Ovary (tissue), 9 donors: Measurements from ENCODE around the gene NAT8L. TPM values are rescaled to one million over a fixed set of nuclear protein-coding genes. Genes with fewer than 3 reads are reported as not detected.

Source experiments
- DNase-seq, 5 donors: peaks; one replicate each; pipeline ENCODE4 v3.0.0-alpha.2; 2019 to 2020
- H3K27ac ChIP-seq, 2 donors: fragments of 200-600 bp; one replicate each; pipeline versions ENCODE4 v1.5.1 to v1.8.0; 2019 to 2022
- H3K27me3 ChIP-seq: fragments of 200-600 bp; one replicate; pipeline ENCODE4 v1.8.0; 2022
- H3K36me3 ChIP-seq: fragments of 200-600 bp; sonication (generic); one replicate; pipeline ENCODE4 v1.5.1; 2019
- H3K4me1 ChIP-seq: one replicate; pipeline ENCODE4 v1.8.1; 2013; ENCODE audit warnings: mild to moderate bottlenecking, moderate library complexity; ENCODE audit not compliant: insufficient read depth
- H3K4me3 ChIP-seq: fragments of 200-600 bp; sonication (generic); one replicate; pipeline ENCODE4 v1.5.1; 2017
- H3K9me3 ChIP-seq, 2 donors: fragments of 200-600 bp in 1 of 2; sonication (generic) in 1 of 2; one replicate each; pipeline versions ENCODE4 v1.5.1 to v1.8.1; 2013 to 2019; ENCODE audit warnings: mild to moderate bottlenecking in 1 of 2, moderate library complexity in 1 of 2
- EP300 ChIP-seq: sonication (generic); formaldehyde crosslinking; IDR thresholded peaks from one replicate; pipeline ENCODE4 v1.6.1; 2017; ENCODE audit warnings: antibody characterized with exemption
- POLR2A ChIP-seq: fragments of 450-650 bp; IDR thresholded peaks from one replicate; pipeline ENCODE4 v1.6.1; 2017; ENCODE audit warnings: antibody characterized with exemption, mild to moderate bottlenecking, moderate library complexity
- WGBS, 3 donors: extraction: QIAGEN DNeasy Blood & Tissue Kit in 1 of 3; methylation state at CpG; one replicate each; pipeline versions ENCODE4 v1.1.5 to v1.1.7; 2013 to 2017; 5-methylcytosine and 5-hydroxymethylcytosine counted together
- intact Hi-C, 4 donors: fragments of 100-400 bp; cut with DNase I; formaldehyde crosslinking; loops; one replicate each; pipeline versions ENCODE4 v1.11.0 to v1.15.1; 2022 to 2023
- polyA plus RNA-seq, 2 donors: library from polyadenylated mRNA; stranded (reverse); fragments of 200-250 nt in 1 of 2; fragments of 350-450 nt in 1 of 2; fragmentation: Illumina TruSeq in 1 of 2; extraction: RNeasy Lipid Tissue Mini Kit (QIAGEN cat#74804) in 1 of 2; gene quantifications; one replicate each; pipeline ENCODE4 v1.2.3, GENCODE V29; 2013 to 2014
- total RNA-seq, 7 donors: library from RNA; depleted of rRNA in 2 of 7; stranded (reverse); fragments of >200 nt in 2 of 7; fragmentation: NEBNext Ultra II Directional in 3 of 7; extraction: Animal tissue kit (Norgen Biotek cat#: 25700) in 3 of 7; gene quantifications; one replicate each; pipeline versions ENCODE4 v1.1.0 to v1.2.4, GENCODE V29; 2016 to 2023
- TF ChIP-seq, protein P1 (sequence below), 3 donors: fragments of 450-650 bp in 2 of 3; fragments of 200-600 bp in 1 of 3; IDR thresholded peaks; one replicate each; pipeline versions ENCODE4 v1.5.1 to v1.8.0; 2016 to 2022; ENCODE audit warnings: antibody characterized with exemption in 3 of 3, mild to moderate bottlenecking in 1 of 3
- donor health status: DM: no; HTN: no; CAD: no; lungs with moderate emphysema.
- donor health status: DM: no; HTN: no; CAD: no.
- donor health status: Bipolar disorder and iron deficiency.
- donor health status: DM: yes; HTN: yes; CAD: no.
- donor health status: DM: no; HTN: no; CAD: no.
- donor health status: DM: yes; HTN: yes; CAD: no.

Gene NAT8L
- total and polyA plus RNA-seq, 9 donors, result 0.24 to 4.1 (median 1.3) TPM

DNA sequence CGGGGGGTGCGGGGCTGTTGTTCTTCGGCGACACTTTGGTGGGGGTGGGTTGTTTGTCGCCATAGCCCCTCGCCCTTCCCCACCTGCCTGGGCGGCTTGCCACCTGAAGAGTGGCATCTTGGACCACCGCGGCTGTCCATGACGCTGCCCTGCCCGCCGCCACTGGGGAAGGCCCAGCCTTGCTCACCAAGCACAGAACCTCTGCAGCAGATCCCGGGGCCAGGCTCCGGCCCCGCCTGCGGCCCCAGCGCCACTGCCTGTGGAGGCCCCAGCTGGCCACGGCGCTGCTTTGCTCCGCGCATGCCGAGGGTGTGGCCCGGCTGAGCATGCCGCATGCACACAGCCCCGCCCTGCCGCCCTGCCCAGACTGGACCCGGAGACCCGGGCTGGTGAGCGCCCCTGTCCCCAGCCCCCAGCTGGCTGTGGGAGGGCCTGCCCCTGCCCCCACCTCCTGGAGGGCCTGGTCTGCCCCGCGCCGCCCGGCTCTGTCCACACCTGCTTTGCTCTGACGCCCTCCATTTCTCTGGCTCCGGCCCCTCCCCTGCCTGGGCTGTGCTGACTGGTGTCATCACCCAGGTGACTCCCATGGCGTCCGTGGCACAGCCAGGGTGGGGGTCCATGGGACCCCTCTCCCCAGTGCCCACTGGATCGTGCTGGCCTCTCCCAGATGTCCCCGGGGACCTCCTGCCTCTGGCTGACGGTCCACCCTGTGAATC lies 5.3 kb downstream of the NAT8L start:
- Histone ChIP-seq H3K27me3 (peaks cover 2% of the 10 kb centered on the region), H3K27ac (no peak overlapping the region), H3K4me1 (no peaks in the 10 kb centered on the region), H3K4me3 (no peak overlapping the region), H3K36me3 (no peaks in the 10 kb centered on the region), H3K9me3 (no peaks in the 10 kb centered on the region)
- intact Hi-C loops, result no loop called here
- DNase-seq, result peak in 3 of 5 donors; percentile 13 to 17 (median 17)
- WGBS, 3 donors, result 84% methylated on average over 35 to 40 of the region's 40 CpGs
- TF ChIP-seq POLR2A (no peak), EP300 (no peak)
- TF ChIP-seq, protein P1, sequence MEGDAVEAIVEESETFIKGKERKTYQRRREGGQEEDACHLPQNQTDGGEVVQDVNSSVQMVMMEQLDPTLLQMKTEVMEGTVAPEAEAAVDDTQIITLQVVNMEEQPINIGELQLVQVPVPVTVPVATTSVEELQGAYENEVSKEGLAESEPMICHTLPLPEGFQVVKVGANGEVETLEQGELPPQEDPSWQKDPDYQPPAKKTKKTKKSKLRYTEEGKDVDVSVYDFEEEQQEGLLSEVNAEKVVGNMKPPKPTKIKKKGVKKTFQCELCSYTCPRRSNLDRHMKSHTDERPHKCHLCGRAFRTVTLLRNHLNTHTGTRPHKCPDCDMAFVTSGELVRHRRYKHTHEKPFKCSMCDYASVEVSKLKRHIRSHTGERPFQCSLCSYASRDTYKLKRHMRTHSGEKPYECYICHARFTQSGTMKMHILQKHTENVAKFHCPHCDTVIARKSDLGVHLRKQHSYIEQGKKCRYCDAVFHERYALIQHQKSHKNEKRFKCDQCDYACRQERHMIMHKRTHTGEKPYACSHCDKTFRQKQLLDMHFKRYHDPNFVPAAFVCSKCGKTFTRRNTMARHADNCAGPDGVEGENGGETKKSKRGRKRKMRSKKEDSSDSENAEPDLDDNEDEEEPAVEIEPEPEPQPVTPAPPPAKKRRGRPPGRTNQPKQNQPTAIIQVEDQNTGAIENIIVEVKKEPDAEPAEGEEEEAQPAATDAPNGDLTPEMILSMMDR (IDR thresholded peaks at IDR 0.05), result no peak

DNA sequence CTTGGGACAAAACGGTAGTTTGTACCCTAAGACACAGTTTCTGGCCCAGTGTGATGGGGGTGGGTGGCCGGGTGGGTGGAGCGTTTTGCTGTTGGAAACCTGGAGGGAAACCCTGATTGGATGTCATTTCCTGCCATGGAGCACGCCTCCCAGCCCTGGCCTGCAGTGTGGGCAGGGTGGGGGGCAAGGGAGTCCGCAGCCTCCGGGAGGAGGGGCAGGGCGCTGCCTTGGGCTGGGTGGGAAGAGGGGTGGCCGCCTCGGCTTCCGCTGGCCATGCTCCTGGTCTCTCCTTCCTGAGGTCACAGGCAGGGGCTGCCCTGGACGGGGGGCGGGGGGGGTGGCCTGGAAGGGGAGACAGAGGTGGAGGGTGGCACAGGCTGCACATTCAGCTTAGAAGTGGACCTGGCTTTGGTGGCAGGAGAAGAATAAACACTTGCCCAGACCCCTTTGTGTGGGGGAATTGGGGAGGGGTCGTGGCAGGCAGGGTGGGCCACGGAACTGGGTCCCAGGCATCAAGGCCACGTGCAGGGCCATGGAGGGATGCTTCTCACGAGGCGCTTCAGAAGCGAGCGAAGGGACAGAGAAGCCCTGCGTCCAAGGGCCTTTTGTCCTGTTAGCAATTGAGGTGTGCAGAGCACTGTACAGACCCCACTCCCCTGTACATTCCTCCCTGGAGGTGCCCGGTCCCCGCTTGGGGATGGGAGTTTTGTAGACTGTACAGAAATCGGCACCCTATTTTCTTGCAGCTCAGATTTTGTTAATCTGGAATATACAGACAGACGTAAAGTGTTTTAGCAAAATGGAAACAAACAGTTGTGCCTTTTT lies 6.2 kb downstream of the NAT8L start:
- no peak overlapping the region for H3K27ac ChIP-seq
- intact Hi-C loops, result no loop called here
- peaks cover 2% of the 10 kb centered on the region for H3K27me3 ChIP-seq
- no peak overlapping the region for H3K4me3 ChIP-seq
- no peaks in the 10 kb centered on the region for H3K9me3 ChIP-seq
- no peaks in the 10 kb centered on the region for H3K4me1 ChIP-seq
- peak in 3 of 5 donors; percentile 4 to 21 (median 10) for DNase-seq
- no peaks in the 10 kb centered on the region for H3K36me3 ChIP-seq
- TF ChIP-seq POLR2A, result no peak
- TF ChIP-seq, protein P1 (IDR thresholded peaks at IDR 0.05), result no peak
- TF ChIP-seq EP300, result no peak
- WGBS, 3 donors, result 75 to 78% (median 76%) methylated on average over 23 to 24 of the region's 24 CpGs

DNA sequence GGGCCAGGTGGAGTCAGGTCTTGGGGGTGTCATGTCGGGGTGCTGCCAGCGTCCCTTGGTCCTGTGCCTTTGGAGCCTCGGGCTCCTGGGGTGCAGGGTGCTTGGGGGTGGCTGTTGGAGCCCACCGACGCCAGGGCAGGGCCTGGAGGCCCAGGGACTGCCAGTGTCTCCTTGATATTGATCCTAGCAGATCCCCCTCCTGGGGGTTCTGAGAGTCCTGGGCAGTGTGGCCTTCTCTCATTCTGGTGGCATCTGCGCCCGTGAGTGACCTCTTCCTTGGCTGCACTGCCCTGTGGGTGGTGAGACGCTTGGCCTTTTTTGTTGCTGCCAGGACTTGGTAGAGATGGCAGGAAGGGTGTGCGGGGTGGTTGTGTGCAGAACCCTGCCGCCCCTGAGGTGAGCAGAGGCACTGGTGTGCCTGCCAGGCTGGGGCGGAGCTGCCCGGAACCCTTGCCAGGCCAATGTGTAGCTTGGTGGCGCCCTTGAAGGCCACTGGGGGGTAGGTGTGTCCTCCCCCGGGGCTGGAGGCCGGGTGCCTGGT lies 7.0 kb downstream of the NAT8L start:
- WGBS, 3 donors, result 86 to 91% (median 89%) methylated on average over 15 of the region's 15 CpGs
- DNase-seq, result peak in 3 of 5 donors; percentile 10 to 30 (median 13)
- intact Hi-C loops, result no loop called here
- Histone ChIP-seq H3K36me3 (no peaks in the 10 kb centered on the region), H3K9me3 (no peaks in the 10 kb centered on the region), H3K4me3 (no peak overlapping the region), H3K4me1 (no peaks in the 10 kb centered on the region), H3K27me3 (no peaks in the 10 kb centered on the region), H3K27ac (no peak overlapping the region)
- TF ChIP-seq POLR2A, result no peak

DNA sequence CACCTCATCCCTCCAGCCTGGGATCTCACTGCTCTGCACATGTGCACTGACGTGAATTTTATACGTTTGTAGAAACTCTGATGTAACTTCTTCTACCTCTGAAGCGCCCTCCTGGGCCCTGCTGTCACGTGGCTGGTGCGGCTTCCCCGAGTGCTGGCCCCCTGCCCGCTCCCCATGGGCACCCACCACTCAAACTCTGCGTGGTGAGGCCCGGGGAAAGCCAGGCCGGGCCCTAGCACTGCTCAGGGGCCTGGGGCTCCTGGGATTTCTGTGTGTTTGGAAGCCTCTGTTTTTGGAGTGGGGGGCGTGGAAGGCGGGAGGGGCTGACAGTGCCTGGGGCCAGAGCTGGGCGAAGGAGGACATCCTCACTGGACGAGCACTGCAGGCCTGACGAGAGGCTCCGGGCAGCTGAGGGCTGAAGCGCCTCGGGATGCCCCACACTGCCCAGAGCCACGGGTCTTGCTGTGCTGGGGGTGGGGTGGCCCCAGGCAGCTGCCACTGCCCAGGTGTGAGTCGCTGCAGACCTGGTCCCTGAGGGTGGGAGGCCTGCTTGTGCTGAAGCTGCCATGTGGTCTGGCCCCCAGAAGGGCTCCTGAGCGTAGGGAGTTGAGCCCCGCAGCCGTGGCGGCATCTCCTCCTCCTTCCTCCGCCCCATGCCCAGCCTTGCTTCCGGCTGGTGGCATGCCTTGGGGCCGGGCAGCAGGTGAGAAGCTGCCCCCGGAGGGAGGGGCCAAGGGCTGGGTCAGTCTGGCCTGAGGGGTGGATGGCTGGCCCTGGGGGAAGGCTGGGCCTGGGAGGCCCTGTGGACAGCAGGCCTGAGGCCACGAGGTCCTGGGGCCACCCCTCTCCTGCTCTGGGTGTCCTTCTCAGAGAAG lies 7.7 kb downstream of the NAT8L start:
- no peaks in the 10 kb centered on the region for H3K9me3 ChIP-seq
- WGBS, 3 donors, result 84 to 90% (median 88%) methylated on average over 23 to 29 of the region's 29 CpGs
- H3K27me3 ChIP-seq, result no peaks in the 10 kb centered on the region
- peaks cover 6% of the 10 kb centered on the region for H3K4me1 ChIP-seq
- no peak overlapping the region for H3K27ac ChIP-seq
- no peak for TF ChIP-seq EP300
- no peak for TF ChIP-seq POLR2A
- TF ChIP-seq, protein P1 (IDR thresholded peaks at IDR 0.05), result no peak
- intact Hi-C loops, result no loop called here
- no peak overlapping the region for H3K4me3 ChIP-seq
- H3K36me3 ChIP-seq, result no peaks in the 10 kb centered on the region
- peak in 2 of 5 donors; percentile 8 to 28 for DNase-seq
